ENCODE results near the gene RPLP2.

Gene RPLP2

GRCh38 chr11:810040-810567 lies 337 bp downstream of the RPLP2 start:
- no peak for DNase-seq

DNA sequence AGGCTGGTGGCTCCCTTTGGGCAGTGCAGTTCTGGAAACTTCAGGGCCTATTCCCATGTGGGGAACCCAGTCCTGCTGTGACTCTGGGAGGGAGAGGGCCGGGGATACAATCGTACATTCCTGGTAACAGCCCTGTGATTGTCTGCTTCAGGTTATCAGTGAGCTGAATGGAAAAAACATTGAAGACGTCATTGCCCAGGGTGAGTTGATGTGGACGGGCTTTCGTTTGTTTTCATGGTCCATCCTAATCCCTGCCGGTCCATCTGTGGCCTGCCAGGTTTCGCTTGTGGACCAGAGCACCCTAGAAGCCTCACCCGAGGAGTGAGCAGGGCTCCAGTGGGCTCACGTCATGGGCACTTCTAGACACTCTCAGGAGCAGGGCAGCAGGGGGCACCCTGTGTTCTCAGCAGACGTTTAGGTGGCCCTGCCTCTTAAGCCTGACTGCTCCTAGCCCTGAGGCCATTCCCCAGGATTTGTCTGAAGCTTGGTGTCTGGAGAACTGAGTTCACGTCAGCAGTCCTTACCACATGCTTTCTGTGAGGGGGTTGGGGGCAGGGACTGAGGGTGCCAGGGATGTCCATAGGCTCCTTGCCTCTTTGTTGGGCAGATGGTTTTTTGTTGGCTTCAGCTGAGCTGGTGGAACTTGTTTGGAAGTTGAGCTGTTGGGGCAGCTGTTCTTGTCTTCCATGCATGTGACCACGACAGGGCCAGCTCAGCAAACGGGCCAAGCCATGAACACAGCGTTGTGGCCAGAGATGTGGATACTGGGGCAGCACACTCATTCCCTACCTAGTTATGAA lies 1.9 kb downstream of the RPLP2 start:
- DNase-seq: no peak

DNA sequence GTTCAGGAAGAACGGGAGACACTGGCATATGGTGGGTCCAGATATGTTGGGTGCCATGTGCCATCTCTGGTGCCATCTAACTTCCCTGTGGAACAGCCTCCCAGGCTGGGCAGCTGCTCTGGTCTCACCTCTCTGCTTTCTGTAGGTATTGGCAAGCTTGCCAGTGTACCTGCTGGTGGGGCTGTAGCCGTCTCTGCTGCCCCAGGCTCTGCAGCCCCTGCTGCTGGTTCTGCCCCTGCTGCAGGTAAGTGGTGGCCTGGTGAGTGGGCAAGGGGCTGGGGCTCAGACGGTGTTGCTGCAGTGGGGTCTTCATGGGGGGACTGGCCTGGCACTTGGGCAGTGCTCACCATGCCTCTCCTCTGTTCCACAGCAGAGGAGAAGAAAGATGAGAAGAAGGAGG lies 2.6 kb downstream of the RPLP2 start:
- no peak for DNase-seq

- no peak for DNase-seq
Measured at GRCh38 chr11:813072-813455, 3.3 kb downstream of the RPLP2 start.

GRCh38 chr11:813456-814096 lies 3.8 kb downstream of the RPLP2 start:
- no peak for DNase-seq

DNA sequence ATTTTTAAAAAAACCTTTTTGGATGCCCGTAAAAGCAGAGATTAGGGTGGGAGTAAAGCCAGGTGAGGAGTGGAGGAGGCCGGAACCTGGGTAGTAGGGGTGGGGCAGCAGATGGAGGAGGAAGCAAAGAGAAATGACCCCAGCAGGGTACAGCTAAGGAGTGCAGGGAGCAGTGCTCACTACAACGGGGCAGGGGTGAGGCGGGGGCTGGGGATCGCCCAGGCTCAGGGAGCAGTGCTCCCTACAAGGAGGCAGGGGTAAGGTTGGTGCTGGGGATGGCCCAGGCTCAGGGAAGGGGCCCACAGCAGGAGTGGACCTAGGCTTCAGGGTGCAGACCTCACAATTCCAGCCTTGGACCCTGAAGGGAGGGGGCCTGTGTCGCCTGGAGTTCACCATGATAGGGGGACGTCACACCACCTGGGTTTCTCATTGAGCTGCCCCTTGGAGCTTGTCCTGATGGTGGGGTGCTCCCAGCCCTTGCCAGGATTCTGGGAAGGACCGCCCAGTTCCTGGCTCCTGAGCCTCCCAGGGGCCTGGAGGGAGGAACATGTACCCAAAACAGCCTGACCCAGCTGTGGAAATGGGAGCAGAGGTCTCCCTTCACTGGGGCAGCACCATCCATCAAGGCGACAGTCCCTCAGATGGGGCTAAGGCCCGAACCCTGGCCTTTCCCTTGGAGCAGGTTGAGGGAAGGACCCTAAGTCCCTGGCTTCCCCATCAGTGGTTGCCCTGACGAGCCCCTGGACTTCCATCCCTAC lies 6.1 kb downstream of the RPLP2 start:
- DNase-seq: no peak

- DNase-seq: no peak
Measured at GRCh38 chr11:816433-816779, 6.6 kb downstream of the RPLP2 start.

DNA sequence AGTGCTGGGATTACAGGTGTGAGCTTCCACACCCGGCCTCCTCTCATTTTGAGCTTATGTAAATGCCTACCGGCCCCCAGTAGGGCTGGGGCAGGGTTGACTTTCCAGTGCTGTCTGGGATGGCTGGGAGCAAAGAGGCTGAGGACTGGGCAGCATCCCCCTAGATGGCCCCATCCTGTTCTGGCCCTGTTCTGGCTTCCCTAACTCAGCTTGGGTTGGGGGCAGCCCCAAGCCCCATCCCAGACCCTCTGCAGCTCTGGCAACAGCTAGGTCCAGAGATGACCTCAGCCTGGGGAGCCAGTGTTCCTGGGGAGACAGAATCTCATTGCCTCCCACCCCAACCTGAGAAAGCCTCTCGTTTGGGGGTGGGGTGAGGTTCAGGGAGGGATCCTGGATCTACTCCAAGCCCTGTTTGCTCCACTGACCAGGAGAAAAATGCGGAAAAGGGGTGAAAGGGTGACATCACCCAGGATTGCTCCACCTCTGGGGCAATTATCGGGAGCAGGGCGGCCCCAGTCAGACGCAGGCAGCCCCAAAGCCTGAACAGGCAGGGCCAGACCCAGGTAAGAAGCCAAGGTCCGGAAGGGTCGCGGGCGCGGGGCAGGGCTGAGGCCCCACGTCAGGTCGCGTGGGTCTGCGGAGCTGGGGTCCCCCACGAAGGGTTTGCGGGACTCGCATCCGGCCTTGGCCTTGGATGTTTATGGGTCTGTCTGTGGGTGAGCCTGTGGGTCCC lies 8.8 kb downstream of the RPLP2 start, which contains the start of gene PNPLA2:
Gene PNPLA2 (plus strand): TSS at position 519 of the 733 bp plus-strand sequence. CDS start 805 bp downstream, outside the sequence.
- no peak for DNase-seq

DNA sequence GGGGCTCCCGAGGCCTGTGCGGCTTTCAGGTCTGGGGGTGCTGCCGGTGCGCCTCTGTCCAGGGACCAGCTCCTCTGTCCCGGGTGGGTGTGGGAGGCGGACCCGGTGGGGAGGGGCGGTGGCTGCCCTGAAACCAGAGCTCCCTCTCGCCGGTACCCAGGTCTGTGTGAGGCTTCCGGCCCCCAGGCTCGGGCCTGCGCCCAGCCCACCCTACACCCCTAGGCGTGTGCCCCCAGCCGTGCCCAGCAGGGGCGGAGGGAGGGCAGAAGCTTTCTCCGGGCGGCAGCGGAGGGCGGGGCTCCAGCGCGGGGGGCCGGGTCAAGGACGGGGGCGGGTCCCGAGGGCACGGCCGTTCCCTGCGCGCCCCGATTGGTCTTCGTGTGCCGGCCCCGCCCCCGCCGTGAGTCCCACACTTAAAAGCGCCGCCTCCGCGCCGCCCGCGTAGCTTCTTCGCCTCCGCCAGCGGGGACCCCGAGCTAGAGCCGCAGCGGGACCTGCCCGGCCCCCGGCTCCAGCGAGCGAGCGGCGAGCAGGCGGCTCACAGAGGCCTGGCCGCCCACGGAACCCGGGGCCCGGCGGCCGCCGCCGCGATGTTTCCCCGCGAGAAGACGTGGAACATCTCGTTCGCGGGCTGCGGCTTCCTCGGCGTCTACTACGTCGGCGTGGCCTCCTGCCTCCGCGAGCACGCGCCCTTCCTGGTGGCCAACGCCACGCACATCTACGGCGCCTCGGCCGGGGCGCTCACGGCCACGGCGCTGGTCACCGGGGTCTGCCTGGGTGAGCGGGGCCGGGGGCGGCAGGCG lies 9.6 kb downstream of the RPLP2 start:
- DNase-seq: peak; percentile 92

DNA sequence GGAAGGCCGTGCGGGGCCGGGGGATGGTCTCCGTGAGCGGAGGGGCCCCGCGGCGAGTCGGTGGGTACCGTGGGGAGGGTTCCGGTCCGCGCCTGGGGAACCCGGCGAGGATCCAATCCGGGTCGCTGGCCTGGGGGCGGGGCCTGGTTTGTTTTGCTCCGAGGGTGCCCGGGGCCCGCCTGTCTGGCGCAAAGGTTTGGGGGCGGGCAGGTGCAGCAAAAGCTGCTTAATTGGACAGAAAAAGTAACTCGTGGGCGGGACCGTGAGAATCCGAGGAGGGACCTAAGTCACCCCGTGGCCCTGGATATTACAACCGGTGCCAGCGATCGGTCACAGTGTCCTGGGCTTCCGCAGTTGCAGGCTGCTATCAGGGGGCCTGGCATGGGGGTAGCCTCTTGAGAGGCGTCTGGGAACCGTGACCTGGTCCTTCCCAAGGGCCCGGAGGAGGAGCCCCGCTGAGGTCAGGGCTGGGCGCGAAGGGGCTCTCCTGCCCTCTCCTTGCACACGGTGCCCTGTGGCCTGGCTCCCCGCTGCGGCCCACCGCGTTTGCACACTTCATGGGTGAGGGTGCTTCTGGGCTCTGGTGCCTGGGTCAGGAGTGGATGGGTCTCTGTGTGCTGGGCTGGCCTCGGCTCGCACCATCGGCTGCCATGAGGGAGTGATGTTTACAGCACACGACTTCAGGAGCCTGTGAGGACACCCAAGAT lies 10.3 kb downstream of the RPLP2 start:
- DNase-seq: no peak

GRCh38 chr11:820655-821511 lies 11.1 kb downstream of the RPLP2 start:
- no peak for DNase-seq

- DNase-seq: no peak
Measured at GRCh38 chr11:821512-822371, 12.0 kb downstream of the RPLP2 start.

DNA sequence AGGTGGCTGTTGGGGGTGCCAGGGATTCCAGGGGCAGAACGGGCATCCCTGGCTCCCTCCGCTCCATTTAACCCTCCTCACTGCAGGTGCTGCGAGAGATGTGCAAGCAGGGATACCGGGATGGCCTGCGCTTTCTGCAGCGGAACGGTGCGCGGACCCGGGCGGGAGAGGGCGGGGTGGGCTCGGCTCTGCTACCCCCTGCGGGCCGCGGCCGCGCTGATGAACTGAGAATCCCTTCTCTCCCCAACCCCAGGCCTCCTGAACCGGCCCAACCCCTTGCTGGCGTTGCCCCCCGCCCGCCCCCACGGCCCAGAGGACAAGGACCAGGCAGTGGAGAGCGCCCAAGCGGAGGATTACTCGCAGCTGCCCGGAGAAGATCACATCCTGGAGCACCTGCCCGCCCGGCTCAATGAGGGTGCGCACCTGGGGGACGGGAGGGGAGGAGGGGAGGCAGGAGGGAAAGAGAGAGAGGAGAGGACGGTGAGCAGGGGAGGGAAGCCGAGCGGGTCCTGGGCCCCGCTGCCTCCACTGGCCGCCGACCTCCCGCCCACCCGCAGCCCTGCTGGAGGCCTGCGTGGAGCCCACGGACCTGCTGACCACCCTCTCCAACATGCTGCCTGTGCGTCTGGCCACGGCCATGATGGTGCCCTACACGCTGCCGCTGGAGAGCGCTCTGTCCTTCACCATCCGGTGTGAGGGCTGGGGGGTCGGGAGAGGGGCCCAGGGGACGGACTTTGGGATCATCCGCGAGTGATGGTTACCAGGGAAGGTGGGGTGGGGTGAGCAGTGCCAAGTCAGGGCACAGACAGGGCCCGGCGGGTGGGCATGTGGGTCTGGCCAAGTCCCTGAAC lies 13.9 kb downstream of the RPLP2 start:
- no peak for DNase-seq

DNA sequence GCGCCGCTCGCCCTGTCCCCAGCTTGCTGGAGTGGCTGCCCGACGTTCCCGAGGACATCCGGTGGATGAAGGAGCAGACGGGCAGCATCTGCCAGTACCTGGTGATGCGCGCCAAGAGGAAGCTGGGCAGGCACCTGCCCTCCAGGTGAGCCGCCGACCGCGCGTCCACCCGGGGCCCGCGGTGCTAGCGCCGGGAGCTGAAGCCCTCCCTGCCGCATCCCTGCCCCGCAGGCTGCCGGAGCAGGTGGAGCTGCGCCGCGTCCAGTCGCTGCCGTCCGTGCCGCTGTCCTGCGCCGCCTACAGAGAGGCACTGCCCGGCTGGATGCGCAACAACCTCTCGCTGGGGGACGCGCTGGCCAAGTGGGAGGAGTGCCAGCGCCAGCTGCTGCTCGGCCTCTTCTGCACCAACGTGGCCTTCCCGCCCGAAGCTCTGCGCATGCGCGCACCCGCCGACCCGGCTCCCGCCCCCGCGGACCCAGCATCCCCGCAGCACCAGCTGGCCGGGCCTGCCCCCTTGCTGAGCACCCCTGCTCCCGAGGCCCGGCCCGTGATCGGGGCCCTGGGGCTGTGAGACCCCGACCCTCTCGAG lies 14.6 kb downstream of the RPLP2 start:
- no peak for DNase-seq

GRCh38 chr11:824942-825341 lies 15.2 kb downstream of the RPLP2 start:
- DNase-seq: no peak

GRCh38 chr11:825366-826226 lies 15.8 kb downstream of the RPLP2 start:
- DNase-seq: no peak

DNA sequence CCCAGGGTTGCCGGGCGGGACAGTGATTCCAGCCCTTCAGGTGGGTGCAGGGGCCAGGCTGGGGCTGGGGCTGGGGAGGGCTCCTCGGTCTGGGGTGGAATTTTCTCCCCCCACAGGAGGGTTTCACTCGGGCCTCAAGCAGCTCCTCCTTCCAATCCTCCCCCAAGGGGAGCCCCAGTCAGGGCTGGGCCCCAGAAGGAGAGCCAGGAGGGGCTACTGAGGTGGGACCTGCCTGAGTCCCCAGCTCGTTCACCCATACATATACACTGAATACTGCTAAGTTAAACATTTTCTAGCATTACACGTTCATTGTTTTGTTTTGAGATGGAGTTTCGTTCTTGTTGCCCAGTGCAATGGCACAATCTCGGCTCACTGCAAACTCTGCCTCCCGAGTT lies 16.5 kb downstream of the RPLP2 start:
- DNase-seq: no peak
